Astrocyte (in vitro differentiated cells and primary cell): ENCODE results near the gene KCND2.

Source experiments
- EZH2 ChIP-seq: IDR thresholded peaks from 2 replicates; pipeline ENCODE4 v1.6.1; 2012; ENCODE audit warnings: mild to moderate bottlenecking, low read length, inconsistent platforms; ENCODE audit not compliant: insufficient read depth
- TF ChIP-seq, protein P1 (sequence below): IDR thresholded peaks from 2 replicates; pipeline ENCODE4 v1.5.1; 2011; ENCODE audit warnings: low read depth, mild to moderate bottlenecking, inconsistent platforms, low read length, moderate library complexity; ENCODE audit not compliant: insufficient read depth

- TF ChIP-seq EZH2, result no peak
- TF ChIP-seq, protein P1, sequence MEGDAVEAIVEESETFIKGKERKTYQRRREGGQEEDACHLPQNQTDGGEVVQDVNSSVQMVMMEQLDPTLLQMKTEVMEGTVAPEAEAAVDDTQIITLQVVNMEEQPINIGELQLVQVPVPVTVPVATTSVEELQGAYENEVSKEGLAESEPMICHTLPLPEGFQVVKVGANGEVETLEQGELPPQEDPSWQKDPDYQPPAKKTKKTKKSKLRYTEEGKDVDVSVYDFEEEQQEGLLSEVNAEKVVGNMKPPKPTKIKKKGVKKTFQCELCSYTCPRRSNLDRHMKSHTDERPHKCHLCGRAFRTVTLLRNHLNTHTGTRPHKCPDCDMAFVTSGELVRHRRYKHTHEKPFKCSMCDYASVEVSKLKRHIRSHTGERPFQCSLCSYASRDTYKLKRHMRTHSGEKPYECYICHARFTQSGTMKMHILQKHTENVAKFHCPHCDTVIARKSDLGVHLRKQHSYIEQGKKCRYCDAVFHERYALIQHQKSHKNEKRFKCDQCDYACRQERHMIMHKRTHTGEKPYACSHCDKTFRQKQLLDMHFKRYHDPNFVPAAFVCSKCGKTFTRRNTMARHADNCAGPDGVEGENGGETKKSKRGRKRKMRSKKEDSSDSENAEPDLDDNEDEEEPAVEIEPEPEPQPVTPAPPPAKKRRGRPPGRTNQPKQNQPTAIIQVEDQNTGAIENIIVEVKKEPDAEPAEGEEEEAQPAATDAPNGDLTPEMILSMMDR, result no peak
Observed at GRCh38 chr7:120718361-120718760, 445.4 kb downstream of the KCND2 start.
